Tibial nerve (tissue), 4 donors: ENCODE results near the gene CARTPT.

Experiments used
- EP300 ChIP-seq, 2 donors: sonication (generic); formaldehyde crosslinking; IDR thresholded peaks; one replicate each; pipeline ENCODE4 v1.6.1; 2017; ENCODE audit warnings: antibody characterized with exemption in 2 of 2, mild to moderate bottlenecking in 1 of 2
- POLR2A ChIP-seq, 2 donors: fragments of 450-650 bp; IDR thresholded peaks; one replicate each; pipeline ENCODE4 v1.6.1; 2017; ENCODE audit warnings: antibody characterized with exemption in 2 of 2, mild to moderate bottlenecking in 2 of 2, moderate library complexity in 2 of 2
- TF ChIP-seq, protein P1 (sequence below), 5 experiments: fragments of 200-600 bp in 3 of 5; fragments of 450-650 bp in 2 of 5; sonication (generic) in 3 of 5; IDR thresholded peaks; one replicate each; pipeline ENCODE4 v1.5.1; 2016 to 2019; ENCODE audit warnings: antibody characterized with exemption in 5 of 5, mild to moderate bottlenecking in 3 of 5, moderate library complexity in 2 of 5

DNA sequence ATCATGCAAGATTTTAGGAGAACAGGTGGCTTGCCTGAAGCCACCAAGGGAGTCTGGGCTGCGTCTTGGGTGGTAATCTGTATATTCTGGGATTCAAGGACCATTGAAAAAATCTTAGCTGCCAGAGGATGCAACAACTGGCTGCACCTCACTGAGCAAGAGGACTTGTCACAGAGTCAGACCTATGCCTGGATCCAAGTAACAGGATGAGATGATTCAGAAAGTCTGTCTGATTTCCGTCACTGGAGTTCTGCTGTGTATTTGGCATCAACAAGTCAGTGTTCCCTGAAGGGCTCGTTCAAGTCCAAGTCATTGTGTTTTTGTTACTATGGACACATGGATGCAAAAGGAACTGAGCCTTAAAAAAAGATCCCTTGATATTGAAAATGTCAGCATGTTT lies 37.8 kb upstream of the CARTPT start:
- TF ChIP-seq, protein P1, sequence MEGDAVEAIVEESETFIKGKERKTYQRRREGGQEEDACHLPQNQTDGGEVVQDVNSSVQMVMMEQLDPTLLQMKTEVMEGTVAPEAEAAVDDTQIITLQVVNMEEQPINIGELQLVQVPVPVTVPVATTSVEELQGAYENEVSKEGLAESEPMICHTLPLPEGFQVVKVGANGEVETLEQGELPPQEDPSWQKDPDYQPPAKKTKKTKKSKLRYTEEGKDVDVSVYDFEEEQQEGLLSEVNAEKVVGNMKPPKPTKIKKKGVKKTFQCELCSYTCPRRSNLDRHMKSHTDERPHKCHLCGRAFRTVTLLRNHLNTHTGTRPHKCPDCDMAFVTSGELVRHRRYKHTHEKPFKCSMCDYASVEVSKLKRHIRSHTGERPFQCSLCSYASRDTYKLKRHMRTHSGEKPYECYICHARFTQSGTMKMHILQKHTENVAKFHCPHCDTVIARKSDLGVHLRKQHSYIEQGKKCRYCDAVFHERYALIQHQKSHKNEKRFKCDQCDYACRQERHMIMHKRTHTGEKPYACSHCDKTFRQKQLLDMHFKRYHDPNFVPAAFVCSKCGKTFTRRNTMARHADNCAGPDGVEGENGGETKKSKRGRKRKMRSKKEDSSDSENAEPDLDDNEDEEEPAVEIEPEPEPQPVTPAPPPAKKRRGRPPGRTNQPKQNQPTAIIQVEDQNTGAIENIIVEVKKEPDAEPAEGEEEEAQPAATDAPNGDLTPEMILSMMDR (IDR thresholded peaks at IDR 0.05) = no peak
- TF ChIP-seq POLR2A (IDR thresholded peaks at IDR 0.05) (no peak), EP300 (IDR thresholded peaks at IDR 0.05) (peak in 1 of 2 donors; percentile 16)
